Measurements from ENCODE around the gene MAFF.
A peak's percentile ranks its signal among the peaks of the same experiment; 100 is the strongest.
"Not testable (repeated sequence)": the region's sequence is repeated elsewhere in the genome, so short reads cannot be mapped to it uniquely, and the experiment has no call there.

MAFF gene

DNA sequence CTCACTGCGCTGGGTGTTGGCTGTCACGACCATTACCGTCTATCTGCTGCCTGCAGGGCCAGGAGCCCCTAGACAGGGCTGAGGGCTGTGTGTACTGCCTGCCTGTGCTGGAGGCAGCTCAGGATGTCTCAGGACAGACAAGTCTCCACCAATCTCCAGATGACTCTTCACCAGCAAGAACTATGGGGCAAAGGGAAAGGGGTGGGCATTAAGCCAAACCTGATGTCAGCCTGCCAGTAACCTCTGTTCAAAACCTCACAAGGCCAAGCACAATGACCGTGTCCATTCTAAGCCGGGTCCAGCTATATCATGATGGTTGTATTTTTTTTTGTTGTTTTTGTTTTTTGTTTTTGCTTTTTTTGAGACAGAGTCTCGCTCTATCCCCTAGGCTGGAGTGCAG lies 31.6 kb downstream of the MAFF start:
- no peaks in the 10 kb centered on the region for H3K4me1 ChIP-seq (ENCODE audit: control insufficient read depth, low read depth, low read length)
- H3K36me3 ChIP-seq (ENCODE audit: control insufficient read depth, low read depth, low read length), result peaks cover 39% of the 10 kb centered on the region
- no peak overlapping the region for H3K27ac ChIP-seq (ENCODE audit: low read length)
- no peaks in the 10 kb centered on the region for H3K9me3 ChIP-seq (ENCODE audit: control insufficient read depth, low read depth, low read length)
- no peak overlapping the region for H3K4me3 ChIP-seq (ENCODE audit: low read length)
- H3K27me3 ChIP-seq (ENCODE audit: control insufficient read depth, insufficient read depth, low read length), result no peaks in the 10 kb centered on the region
- no peak overlapping the region for H3K9ac ChIP-seq (ENCODE audit: low read length)

DNA sequence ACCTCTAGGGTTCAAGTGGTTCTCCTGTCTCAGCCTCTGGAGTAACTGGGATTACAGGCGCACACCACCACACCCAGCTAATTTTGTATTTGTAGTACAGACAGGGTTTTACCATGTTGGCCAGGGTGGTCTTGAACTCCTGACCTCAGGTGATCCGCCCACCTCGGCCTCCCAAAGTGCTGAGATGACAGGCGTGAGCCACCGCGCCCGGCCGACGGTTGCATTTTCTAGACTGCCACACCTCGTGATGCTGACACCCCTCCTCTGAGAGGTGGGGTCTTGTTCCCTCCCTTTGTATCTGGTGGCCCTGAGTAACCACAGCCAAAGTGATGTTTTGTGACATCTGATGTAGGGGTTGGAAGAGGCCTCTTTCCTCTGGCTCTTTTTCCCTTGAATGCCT lies 32.1 kb downstream of the MAFF start:
- not testable (repeated sequence) for H3K27ac ChIP-seq (ENCODE audit: low read length); H3K27me3 ChIP-seq (ENCODE audit: control insufficient read depth, insufficient read depth, low read length); H3K4me1 ChIP-seq (ENCODE audit: control insufficient read depth, low read depth, low read length); H3K9me3 ChIP-seq (ENCODE audit: control insufficient read depth, low read depth, low read length); H3K4me3 ChIP-seq (ENCODE audit: low read length); H3K9ac ChIP-seq (ENCODE audit: low read length)
- peaks cover 36% of the 10 kb centered on the region for H3K36me3 ChIP-seq (ENCODE audit: control insufficient read depth, low read depth, low read length)

DNA sequence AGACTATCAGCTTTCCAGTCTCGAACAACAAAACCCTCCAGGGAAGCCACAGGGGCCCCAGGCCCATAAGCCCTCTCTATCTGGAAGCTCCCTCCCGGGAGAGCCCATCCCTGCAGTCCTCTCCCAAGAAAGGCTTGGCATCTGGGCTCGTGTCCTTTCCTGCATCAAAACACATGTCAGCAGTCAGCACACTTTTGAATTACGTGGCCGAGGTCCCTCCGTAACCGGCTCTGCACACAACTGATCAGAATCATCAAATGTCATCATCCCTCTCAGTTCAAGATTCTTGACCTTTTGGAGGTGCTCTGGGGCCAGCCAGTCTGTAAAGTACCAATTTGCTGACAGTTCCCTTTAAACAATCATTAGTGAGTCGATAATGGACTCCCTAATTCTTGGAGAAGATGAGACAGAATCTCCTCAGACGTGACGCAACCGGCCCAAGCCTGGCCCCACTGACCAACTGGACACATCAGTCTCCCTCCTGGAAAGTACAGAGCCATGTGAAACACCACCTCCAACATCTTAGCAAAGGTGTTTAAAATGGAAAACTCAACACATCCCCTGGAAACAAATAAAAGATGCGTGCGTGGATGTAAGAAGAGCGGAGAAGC lies 33.6 kb downstream of the MAFF start:
- H3K27me3 ChIP-seq (ENCODE audit: control insufficient read depth, insufficient read depth, low read length), result no peaks in the 10 kb centered on the region
- H3K36me3 ChIP-seq (ENCODE audit: control insufficient read depth, low read depth, low read length), result peaks cover 29% of the 10 kb centered on the region
- no peak overlapping the region for H3K9ac ChIP-seq (ENCODE audit: low read length)
- no peaks in the 10 kb centered on the region for H3K9me3 ChIP-seq (ENCODE audit: control insufficient read depth, low read depth, low read length)
- H3K27ac ChIP-seq (ENCODE audit: low read length), result no peak overlapping the region
- no peak overlapping the region for H3K4me3 ChIP-seq (ENCODE audit: low read length)
- H3K4me1 ChIP-seq (ENCODE audit: control insufficient read depth, low read depth, low read length), result peaks cover 8% of the 10 kb centered on the region

DNA sequence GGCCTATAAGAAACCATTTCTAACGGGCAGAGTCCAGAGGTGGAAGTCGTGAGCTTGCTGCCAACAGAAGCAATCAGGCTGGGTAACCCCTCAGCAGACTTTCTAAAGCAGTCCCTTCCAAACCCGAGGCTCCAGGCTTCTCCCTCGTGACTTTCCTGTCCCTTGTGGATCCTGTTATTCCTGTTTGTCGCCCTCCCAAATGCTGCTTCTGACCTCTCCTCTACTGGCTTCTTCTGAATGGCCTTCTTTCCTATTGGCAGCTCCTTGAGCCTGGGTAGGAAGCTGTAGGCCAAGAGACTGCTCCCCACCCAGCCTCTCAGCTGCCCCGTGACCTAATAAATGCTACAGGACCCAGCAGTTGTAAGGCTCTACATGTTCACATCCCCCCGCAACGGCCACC lies 35.0 kb downstream of the MAFF start:
- Histone ChIP-seq H3K36me3 (ENCODE audit: control insufficient read depth, low read depth, low read length) (peaks cover 17% of the 10 kb centered on the region), H3K27me3 (ENCODE audit: control insufficient read depth, insufficient read depth, low read length) (no peaks in the 10 kb centered on the region), H3K9ac (ENCODE audit: low read length) (no peak overlapping the region), H3K4me1 (ENCODE audit: control insufficient read depth, low read depth, low read length) (peaks cover 14% of the 10 kb centered on the region), H3K27ac (ENCODE audit: low read length) (no peak overlapping the region), H3K4me3 (ENCODE audit: low read length) (no peak overlapping the region), H3K9me3 (ENCODE audit: control insufficient read depth, low read depth, low read length) (no peaks in the 10 kb centered on the region)

DNA sequence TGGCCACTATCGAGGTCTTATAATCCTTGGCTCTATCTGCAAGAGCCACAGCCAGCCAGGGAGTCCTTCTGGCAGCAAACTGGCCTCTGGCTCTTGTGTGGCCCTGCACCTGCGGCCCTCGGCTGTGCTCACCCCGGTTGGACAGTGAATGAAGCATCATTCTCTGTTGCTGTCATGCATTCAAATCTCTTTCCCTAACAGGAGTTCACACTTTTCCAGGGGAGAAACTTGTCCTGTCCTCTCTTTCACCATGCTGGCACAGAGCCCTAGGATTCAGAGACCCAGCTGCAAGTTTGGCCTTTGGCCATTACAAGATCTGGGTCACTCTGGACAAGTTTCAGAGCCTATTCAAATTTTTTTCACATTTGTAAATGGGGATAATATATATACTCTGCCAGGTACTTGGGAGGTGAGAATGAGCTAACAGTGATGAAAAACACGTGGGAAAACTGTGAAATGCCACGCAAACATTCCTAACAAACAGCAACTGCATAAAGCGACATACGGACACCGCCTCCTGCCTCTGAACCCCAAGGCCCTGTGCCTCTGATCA lies 36.8 kb downstream of the MAFF start:
- Histone ChIP-seq H3K9ac (ENCODE audit: low read length) (no peak overlapping the region), H3K27ac (ENCODE audit: low read length) (no peak overlapping the region), H3K4me3 (ENCODE audit: low read length) (no peak overlapping the region), H3K27me3 (ENCODE audit: control insufficient read depth, insufficient read depth, low read length) (no peaks in the 10 kb centered on the region), H3K36me3 (ENCODE audit: control insufficient read depth, low read depth, low read length) (peaks cover 14% of the 10 kb centered on the region), H3K9me3 (ENCODE audit: control insufficient read depth, low read depth, low read length) (no peaks in the 10 kb centered on the region), H3K4me1 (ENCODE audit: control insufficient read depth, low read depth, low read length) (peaks cover 14% of the 10 kb centered on the region)

DNA sequence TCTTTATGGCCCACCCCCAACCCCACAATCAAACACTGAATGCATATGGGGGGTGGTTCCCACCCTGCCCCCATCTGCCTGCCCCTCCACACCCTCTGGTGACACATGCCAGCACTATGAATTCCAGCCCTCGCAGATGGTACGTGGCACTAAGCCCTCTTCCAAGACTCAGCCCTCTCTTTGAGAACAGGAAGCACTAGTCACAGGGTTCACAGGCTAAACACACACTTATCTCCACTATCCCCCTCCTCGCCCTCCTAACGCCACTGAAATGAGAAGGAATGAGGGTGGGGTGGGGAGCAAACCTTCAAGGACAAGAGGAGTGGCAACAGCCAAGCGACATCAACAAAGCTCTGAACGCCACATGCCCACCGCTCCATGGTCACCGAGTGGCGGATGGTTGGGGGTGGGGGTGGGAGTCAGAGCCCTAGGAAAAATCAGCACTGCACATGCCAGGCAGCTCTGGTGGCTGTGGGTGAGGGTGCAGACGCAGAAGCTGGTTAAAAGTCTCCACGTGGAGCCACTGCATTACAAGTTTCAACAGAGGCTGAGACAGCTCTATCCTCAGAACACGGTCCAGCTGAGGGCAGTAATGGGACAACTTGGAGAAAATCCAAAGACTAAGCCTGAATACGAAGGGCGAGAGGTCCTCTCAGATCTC lies 37.4 kb downstream of the MAFF start:
- Histone ChIP-seq H3K9me3 (ENCODE audit: control insufficient read depth, low read depth, low read length) (no peaks in the 10 kb centered on the region), H3K4me3 (ENCODE audit: low read length) (no peak overlapping the region), H3K36me3 (ENCODE audit: control insufficient read depth, low read depth, low read length) (peaks cover 17% of the 10 kb centered on the region), H3K4me1 (ENCODE audit: control insufficient read depth, low read depth, low read length) (peaks cover 14% of the 10 kb centered on the region), H3K27me3 (ENCODE audit: control insufficient read depth, insufficient read depth, low read length) (no peaks in the 10 kb centered on the region), H3K9ac (ENCODE audit: low read length) (no peak overlapping the region), H3K27ac (ENCODE audit: low read length) (peak overlapping the region; percentile 13)

DNA sequence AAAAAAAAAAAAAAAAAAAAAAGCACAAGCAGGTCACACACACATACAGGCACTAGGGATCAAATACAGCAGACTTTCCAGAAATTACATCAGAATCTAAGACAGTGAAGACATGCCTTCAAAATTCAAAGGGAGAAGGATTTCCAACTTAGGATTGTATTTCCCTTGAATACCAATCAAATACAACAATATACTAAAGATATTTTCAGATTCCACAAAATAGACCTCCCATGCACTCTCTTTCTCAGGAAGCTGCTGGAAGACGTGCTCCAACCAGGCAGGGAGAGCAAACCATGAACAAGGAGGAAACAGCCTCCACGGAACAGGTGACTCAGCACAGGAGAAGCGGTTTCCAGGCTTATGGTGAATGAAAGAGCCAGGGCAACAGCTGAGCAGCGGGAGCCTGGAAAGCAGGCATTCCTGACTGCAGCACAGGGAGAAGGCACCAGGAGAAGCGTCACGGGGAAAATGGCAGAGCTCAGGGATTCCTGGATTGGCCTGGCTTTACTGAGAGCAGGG lies 39.0 kb downstream of the MAFF start:
- Histone ChIP-seq H3K27ac (ENCODE audit: low read length) (peak overlapping the region; percentile 89), H3K4me1 (ENCODE audit: control insufficient read depth, low read depth, low read length) (peaks cover 14% of the 10 kb centered on the region), H3K27me3 (ENCODE audit: control insufficient read depth, insufficient read depth, low read length) (no peaks in the 10 kb centered on the region), H3K9ac (ENCODE audit: low read length) (peak overlapping the region; percentile 61), H3K4me3 (ENCODE audit: low read length) (no peak overlapping the region), H3K9me3 (ENCODE audit: control insufficient read depth, low read depth, low read length) (no peaks in the 10 kb centered on the region), H3K36me3 (ENCODE audit: control insufficient read depth, low read depth, low read length) (peaks cover 9% of the 10 kb centered on the region)

DNA sequence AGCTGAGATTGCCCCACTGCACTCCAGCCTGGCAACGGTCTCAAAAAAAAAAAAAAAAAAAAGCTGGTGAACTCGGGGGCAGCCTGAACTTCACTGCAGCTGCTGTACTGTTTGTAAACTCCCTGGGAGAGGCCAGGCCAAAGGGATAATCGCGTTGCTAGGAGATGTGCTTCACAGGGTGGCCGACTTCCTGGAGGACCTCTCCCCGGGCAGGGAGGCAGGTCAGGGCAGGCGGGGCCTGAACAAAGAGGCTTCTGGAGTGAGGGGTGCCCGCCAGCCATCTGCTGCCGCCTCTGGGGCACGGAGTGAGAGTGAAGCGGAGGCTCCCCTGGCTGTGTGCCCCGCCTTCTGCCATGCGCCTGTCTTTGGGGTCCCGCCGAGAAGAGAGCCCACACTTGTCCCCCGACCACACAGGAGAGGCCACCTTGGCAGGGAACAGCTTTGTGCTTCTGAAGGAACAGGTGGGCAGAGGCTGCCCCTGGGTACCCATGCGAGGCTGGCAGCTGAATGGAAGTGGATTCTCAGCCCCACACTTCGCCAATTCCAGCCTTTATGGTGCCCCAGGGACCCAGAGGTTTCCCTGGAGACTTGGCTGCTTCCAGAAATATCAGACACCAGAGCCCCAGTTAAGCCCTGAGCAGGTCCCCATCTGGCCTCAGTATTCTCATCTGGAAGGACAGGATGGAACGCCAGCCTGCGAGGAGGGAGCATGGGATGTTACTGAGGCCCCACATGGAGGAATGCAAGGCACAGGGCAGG lies 41.4 kb downstream of the MAFF start:
- peaks cover 18% of the 10 kb centered on the region for H3K36me3 ChIP-seq (ENCODE audit: control insufficient read depth, low read depth, low read length)
- H3K27ac ChIP-seq (ENCODE audit: low read length), result no peak overlapping the region
- H3K4me3 ChIP-seq (ENCODE audit: low read length), result no peak overlapping the region
- H3K9me3 ChIP-seq (ENCODE audit: control insufficient read depth, low read depth, low read length), result no peaks in the 10 kb centered on the region
- peaks cover 14% of the 10 kb centered on the region for H3K4me1 ChIP-seq (ENCODE audit: control insufficient read depth, low read depth, low read length)
- H3K27me3 ChIP-seq (ENCODE audit: control insufficient read depth, insufficient read depth, low read length), result no peaks in the 10 kb centered on the region
- no peak overlapping the region for H3K9ac ChIP-seq (ENCODE audit: low read length)

DNA sequence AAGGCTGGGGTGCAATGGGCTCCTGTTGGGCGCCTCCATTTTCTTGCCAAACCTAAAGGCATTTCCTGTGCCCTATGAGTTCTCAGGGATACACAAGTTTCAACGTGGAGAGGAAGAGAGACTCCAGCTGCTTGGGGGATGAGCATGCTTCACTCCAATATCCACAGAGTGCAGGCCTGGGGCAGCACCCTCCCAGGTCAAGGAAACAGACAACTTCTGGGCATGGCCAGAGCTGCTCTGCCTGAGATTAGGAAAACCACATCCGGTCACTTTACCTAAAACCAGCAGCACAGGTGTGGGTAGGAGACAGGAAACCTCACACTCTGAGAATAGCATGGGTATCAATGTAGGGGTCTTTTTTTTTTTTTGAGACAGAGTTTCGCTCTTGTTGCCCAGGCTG lies 42.3 kb downstream of the MAFF start:
- Histone ChIP-seq H3K4me1 (ENCODE audit: control insufficient read depth, low read depth, low read length) (peaks cover 14% of the 10 kb centered on the region), H3K9ac (ENCODE audit: low read length) (no peak overlapping the region), H3K4me3 (ENCODE audit: low read length) (no peak overlapping the region), H3K9me3 (ENCODE audit: control insufficient read depth, low read depth, low read length) (no peaks in the 10 kb centered on the region), H3K27me3 (ENCODE audit: control insufficient read depth, insufficient read depth, low read length) (no peaks in the 10 kb centered on the region), H3K27ac (ENCODE audit: low read length) (no peak overlapping the region), H3K36me3 (ENCODE audit: control insufficient read depth, low read depth, low read length) (peaks cover 18% of the 10 kb centered on the region)

DNA sequence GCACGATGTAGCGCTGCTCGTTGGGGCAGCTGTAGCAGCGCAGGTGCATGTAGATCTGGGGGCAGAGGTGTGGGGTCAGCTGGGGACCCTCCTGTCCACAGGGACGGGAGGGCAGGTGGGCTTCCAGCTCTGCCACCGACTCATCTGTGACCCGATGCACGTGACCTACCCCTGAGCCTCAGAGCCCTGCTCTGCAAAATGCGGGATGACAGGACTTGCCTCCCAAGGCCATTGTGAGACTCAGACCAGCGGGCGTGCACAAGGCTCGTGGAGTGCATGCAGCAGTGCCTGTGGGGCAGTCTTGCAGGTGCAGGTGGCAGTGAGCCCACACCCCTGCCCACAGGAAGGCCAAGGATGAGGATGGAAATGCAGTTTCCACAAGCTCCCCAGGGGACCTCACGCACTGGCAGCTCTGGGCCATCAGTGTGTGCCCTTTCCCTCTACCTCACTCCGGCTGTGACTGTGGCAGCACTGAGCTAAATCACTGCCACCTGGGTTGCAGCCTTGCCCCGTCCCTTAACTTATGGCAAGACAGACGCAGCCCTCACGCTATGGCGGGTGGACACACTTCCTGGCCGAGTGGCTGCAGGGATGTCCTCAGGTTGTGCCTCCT lies 44.4 kb downstream of the MAFF start:
- Histone ChIP-seq H3K9ac (ENCODE audit: low read length) (no peak overlapping the region), H3K4me1 (ENCODE audit: control insufficient read depth, low read depth, low read length) (no peaks in the 10 kb centered on the region), H3K36me3 (ENCODE audit: control insufficient read depth, low read depth, low read length) (peaks cover 18% of the 10 kb centered on the region), H3K27me3 (ENCODE audit: control insufficient read depth, insufficient read depth, low read length) (no peaks in the 10 kb centered on the region), H3K4me3 (ENCODE audit: low read length) (no peak overlapping the region), H3K9me3 (ENCODE audit: control insufficient read depth, low read depth, low read length) (no peaks in the 10 kb centered on the region), H3K27ac (ENCODE audit: low read length) (no peak overlapping the region)

DNA sequence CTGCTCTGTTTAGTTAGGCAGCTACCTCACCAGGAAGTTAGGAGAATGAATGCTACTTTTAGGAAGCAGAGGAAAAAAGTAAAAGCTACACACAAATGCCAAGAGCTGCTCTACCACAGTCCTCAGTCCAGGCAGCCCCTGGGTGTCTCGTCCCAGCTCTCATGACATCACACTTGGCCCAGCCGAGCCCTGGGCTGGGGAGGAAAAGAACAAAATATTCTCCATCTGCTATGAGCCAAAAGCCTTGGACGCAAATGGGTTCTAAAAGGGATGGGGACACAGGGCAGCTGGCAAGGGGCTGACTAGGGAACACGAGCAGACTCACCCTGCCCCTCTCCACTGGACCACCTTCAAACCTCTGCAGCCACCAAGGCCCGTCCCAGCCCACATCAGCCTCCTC lies 44.9 kb downstream of the MAFF start:
- no peak overlapping the region for H3K9ac ChIP-seq (ENCODE audit: low read length)
- no peaks in the 10 kb centered on the region for H3K9me3 ChIP-seq (ENCODE audit: control insufficient read depth, low read depth, low read length)
- no peak overlapping the region for H3K4me3 ChIP-seq (ENCODE audit: low read length)
- H3K36me3 ChIP-seq (ENCODE audit: control insufficient read depth, low read depth, low read length), result peaks cover 18% of the 10 kb centered on the region
- H3K27me3 ChIP-seq (ENCODE audit: control insufficient read depth, insufficient read depth, low read length), result no peaks in the 10 kb centered on the region
- H3K4me1 ChIP-seq (ENCODE audit: control insufficient read depth, low read depth, low read length), result no peaks in the 10 kb centered on the region
- H3K27ac ChIP-seq (ENCODE audit: low read length), result no peak overlapping the region

All from iPS-18a (cell line).